Measurements from ENCODE around the gene CST5. TPM values are rescaled to one million over a fixed set of nuclear protein-coding genes. Genes with fewer than 3 reads are reported as not detected.

CST5 gene
- total RNA-seq, 1 donor from 2014 or later: 0.50 TPM

- Mint-ChIP-seq H3K4me3 (ENCODE audit: unreplicated experiment) (no peak within 1 kb of the TSS), H3K4me1 (ENCODE audit: low read depth, unreplicated experiment) (peaks cover 38% of the 10 kb centered on the region), H3K36me3 (ENCODE audit: low read depth, unreplicated experiment) (no peaks in the 10 kb centered on the region), H3K27ac (ENCODE audit: unreplicated experiment) (no peak within 1 kb of the TSS), H3K9me3 (ENCODE audit: unreplicated experiment) (no peaks in the 10 kb centered on the region), H3K27me3 (ENCODE audit: low read depth, unreplicated experiment) (peaks cover 13% of the 10 kb centered on the region)
- TF ChIP-seq CTCF (IDR thresholded peaks at IDR 0.05; ENCODE audit: insufficient read depth, low read depth, low read length): no peak
- DNase-seq (ENCODE audit: low read depth): no peak
- no peak for FAIRE-seq
- H2AFZ ChIP-seq (ENCODE audit: low read depth, low read length): no peak within 1 kb of the TSS
- no peaks in the 10 kb centered on the region for H3K36me3 ChIP-seq (ENCODE audit: insufficient read depth, low read length)
- no peaks in the 10 kb centered on the region for H4K20me1 ChIP-seq (ENCODE audit: insufficient read depth, low read length)
- H3K4me1 ChIP-seq (ENCODE audit: insufficient read depth, low read length): no peaks in the 10 kb centered on the region
- H3K27ac ChIP-seq (ENCODE audit: low read depth, low read length): no peak within 1 kb of the TSS
- no peaks in the 10 kb centered on the region for H3K9me3 ChIP-seq (ENCODE audit: insufficient read depth, low read depth, low read length)
- no peaks in the 10 kb centered on the region for H3K79me2 ChIP-seq (ENCODE audit: insufficient read depth, low read length)
- no peaks in the 10 kb centered on the region for H3K27me3 ChIP-seq (ENCODE audit: insufficient read depth, low read length)
- H3K4me3 ChIP-seq (ENCODE audit: insufficient read depth, low read depth, low read length): no peak within 1 kb of the TSS
- no peak within 1 kb of the TSS for H3K4me2 ChIP-seq (ENCODE audit: low read length)
- H3K9ac ChIP-seq (ENCODE audit: low read length): no peak within 1 kb of the TSS
These were observed 53.0 kb downstream of the CST5 start, which contains the start of gene CST2 for GRCh38 chr20:23826541-23827021. Gene CST2 (minus strand): TSS chr20:23826729. CDS start chr20:23826660, 69 bp downstream.

Other genes with a start within 250 kb of the CST5 start
- 316 and 355 TPM in 2 replicates for gene CST3, start 241.8 kb downstream of the CST5 start, total RNA-seq
- gene CST4, start 190.7 kb downstream of the CST5 start, total RNA-seq: not detected in 2 replicates
- not detected in 2 replicates for gene CST1, start 128.8 kb downstream of the CST5 start, total RNA-seq
- gene CST2, start 53.0 kb downstream of the CST5 start, total RNA-seq: 1.7 and 2.9 TPM in 2 replicates
- not detected in 2 replicates for gene GGTLC1, start 109.0 kb upstream of the CST5 start, total RNA-seq